8988T (cell line): ENCODE data around the gene TMEM51.

Experiments
- DNase-seq: peaks from one replicate; pipeline ENCODE4 v3.0.0; 2011

Gene TMEM51

DNA sequence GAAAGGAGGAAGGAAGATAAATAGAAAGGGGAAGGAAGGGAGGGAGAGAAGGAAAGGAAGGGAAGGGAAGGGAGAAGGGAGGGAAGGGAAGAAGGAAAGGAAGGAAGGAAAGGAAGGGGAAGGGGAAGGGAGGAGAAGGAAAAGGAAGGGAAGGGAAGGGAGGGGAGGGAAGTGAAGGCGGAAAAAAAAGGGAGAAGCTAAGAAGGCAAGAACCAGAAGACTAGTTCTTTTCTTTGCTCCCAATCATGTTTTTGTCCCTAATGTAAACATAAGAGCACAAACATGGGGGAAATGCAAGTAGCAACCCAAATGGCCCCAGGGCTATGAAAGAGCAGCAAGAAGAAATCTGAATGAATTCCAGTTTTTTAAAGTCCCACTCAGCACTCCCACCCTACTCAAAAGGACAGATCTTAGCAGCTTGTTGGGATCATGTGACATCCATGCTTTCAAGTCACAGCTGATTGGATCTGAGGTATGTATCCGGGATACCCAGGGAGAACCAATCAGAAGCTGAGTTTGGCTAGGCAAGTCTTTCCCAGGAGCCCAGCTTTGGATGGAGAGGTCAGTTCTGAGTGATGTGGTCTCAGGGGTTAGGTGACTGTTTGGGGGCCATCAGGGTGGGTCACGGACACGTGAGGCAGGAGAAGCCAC lies 69.2 kb downstream of the TMEM51 start:
- DNase-seq = no peak

DNA sequence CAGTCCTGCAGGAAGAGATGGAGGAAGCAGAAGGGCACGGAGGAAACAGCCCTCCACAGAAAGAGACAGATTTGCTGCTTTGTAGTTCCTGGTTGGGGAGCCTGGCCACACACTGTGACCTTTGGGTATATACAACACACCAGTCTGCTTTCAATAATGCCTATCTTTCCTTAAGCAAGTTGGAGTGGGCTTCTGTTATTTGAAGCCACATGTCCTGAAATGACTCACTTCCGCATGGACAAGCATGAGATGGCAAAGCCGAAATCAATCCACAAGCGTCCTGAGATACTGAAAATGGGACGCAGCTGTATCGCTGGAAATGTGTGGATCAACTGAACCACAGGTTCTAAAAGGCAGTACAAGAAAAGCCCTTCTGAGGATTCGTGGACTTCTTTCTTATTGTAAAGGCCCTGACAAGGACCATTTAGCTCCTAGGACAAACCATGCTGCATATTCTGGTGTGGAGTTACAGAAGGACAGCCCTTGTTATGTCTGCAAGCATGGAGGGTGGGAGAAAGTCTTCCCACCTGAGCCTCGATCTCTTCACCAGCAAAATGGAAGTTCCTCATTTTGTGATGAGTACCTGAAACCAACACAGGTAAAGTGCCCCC lies 70.8 kb downstream of the TMEM51 start:
- no peak for DNase-seq

DNA sequence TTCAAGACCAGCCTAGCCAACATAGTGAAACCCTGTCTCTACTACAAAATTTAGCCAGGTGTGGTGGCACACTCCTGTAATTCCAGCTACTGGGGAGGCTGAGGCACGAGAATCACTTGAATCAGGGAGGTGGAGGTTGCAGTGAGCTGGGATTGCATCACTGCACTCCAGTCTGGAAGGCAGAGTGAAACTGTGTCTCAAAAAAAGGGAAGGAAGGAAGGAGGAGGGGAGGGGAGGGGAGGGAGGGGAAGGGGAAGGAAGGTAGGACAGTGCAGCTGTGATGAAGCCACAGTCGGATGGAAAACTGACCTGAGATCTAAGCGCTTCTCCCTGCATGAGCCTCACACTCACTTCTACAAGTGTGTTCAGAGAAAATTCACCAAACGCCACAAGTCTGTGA lies 71.4 kb downstream of the TMEM51 start:
- DNase-seq = no peak

DNA sequence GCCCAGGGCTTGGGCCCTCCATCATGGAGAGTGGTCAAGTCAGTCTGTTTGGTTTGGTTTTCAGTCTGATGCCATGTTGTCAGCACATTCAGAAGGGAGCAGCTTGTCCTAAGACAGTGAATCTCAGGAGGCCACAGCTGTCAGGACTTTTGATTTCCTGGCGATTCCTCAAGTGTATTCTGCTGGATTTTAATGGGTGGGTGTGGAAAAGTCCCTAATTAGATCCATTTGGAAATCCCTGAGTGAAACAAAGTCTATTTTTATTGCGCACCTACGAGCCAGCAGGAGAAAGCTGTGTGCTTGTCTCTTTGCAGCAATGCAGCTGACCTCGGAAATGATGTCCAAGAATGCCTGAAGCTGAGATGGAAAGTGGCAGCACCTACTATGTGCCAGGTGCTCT lies 71.9 kb downstream of the TMEM51 start:
- DNase-seq = no peak

DNA sequence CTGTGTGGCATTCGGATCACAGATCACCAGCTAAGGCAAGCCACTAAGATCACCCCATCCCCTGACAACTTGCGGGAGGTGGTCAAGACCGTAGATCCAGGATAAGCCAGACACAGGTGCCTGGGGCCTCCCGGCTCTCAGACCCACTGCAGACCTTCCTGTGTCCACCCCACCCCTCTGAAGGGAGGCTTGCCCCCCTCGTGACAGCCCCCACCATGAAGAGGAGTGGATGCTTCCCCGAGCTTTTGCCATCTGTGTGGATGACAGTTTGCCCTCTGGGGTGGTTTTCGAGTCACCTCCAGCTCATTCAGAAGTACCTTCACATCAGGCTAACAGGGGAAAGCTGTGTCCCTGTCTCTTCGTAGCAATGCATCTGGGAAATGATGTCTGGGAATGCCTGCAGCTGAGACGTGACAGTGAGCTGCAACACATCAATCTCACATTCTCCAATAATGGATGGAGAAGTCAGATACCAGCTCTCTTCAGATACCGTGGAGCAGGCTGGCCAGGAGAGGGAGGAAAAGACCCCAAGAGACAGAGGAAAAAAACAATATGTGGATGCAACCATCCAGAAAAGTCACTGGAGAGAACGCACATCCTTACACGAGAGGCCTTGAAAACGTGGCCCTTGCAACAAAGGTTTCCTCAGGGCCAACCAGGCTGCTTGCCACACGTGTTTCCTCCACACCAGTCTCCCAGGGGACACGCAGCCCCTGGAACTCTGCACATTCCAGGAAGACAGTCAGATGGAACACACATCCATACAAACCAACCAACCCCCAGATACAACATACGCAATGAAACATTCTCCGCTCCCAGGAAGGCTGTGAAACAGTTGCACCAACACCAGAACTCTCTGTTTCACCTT lies 73.1 kb downstream of the TMEM51 start:
- DNase-seq = no peak

DNA sequence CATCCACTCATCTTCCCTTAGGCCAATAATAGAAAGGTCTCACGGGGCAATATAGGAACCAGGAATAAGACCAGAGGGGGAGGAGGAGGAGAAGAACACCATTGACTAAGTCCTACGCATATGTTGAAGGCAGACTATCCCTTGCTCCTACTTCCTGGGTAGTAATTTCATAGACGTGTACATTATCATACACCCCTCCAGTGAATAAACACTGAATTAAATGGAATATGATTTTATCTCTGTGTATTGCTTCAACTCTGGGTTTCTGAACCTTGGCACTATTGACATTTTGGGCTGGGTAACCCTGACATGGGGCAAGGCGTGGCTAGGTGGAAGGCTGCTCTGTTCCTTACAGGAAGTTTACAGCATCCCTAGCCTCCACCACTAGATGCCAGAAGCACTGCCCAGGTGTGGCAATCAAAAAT lies 76.2 kb downstream of the TMEM51 start:
- DNase-seq = no peak

DNA sequence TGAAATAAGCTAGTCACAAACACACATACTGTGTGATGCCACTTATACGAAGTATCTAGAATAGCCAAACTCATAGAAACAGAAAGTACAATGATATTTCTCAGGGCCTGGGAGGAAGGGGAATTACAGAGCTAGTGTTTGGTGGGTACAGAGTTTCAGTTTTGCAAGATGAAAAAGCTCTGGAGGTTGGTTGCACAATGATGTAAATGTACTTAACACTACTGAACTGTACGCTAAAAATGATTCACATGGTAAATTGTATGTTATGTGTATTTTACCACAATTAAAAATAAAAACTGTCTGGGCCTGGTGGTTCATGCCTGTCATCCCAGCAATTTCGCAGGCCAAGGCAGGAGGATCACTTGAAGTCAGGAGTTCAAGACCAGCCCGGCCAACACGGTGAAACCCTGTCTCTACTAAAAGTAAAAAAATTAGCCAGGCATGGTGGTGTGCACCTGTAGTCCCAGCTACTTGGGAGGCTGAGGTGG lies 78.2 kb downstream of the TMEM51 start:
- DNase-seq = no peak

DNA sequence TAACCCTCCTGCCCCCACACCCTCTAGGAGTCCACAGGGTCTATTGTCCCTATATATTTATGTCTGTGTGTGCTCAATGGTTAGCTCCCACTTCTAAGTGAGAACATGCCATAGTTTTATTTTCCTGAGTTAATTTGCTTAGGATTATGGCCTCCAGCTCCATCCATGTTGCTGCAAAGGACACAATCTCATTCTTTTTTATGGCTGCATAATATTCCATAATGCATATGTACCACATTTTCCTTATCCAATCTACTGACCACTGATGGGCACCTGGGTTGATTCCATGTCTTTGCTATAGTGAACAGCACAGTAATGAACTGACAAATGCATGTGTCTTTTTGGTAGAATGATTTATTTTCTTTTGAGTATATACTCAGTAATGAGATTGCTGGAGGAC lies 80.1 kb downstream of the TMEM51 start:
- no peak for DNase-seq

DNA sequence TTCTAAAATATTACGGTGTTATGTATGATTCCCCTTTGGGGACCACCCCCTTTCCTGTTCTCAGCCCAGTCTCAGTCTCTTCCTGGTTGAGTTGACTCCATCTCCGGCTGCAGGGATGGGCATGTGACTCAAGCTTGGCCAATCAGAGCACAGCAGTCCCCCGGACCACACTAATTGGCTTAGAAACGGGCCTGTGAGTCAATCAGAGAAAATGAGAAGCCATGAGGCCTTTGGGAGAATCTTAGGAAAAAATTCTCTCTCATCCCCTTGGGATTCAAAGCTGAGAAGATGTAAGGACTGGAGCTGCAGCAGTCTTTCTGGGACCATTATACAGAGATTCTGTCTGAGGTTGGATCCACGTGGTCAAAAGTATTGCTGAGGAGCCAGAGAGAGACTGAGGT lies 82.8 kb downstream of the TMEM51 start:
- DNase-seq = no peak

DNA sequence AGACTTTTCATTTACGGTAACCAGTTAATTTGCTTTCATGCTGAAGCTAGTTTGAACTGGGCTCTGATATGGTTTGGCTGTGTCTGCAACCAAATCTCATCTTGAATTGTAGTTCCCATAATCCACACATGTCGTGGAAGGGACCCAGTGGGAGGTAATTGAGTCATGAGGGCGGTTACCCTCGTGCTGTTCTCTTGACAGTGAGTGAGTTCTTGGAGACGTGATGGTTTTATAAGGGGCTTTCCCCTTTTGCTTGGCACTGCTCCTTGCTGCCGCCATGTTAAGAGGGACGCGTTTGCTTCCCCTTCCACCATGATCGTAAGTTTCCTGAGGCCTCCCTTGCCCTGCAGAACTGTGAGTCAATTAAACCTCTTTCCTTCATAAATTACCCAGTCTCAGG lies 83.2 kb downstream of the TMEM51 start:
- no peak for DNase-seq

DNA sequence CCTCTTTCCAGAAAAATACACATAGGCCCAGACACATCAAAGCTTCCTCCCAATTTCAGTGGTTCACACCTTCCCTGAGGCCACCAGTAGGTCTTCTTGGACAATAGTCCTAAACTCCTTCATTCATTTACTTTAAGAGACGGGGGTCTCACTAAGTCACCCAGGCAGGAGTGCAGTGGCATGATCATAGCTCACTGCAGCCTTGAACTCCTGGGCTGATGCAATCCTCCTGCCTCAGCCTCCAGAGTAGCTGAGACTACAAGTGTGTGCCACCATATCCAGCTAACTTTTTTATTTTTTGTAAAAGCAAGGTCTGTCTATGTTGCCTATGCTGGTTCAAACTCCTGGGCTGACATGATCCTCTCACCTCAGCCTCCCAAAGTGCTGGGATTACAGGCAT lies 85.2 kb downstream of the TMEM51 start:
- no peak for DNase-seq

DNA sequence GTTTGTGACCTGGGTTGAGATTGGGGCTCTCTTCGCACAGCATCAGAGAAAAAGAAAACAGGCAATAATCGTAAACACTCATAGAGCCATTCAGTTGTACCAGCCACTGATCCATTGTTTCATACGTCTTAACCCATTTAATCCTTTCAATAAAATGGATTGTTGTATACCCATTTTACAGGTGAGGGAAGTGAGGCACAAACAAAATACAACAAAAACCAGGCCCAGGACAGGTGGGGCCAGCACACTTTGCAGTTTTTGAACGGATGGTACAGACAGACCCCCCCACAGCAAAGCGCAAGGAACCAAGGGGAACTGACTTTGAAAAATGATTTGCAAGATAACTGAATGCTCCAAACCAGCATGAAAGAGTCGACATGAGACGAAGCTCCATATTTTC lies 89.2 kb downstream of the TMEM51 start:
- no peak for DNase-seq

DNA sequence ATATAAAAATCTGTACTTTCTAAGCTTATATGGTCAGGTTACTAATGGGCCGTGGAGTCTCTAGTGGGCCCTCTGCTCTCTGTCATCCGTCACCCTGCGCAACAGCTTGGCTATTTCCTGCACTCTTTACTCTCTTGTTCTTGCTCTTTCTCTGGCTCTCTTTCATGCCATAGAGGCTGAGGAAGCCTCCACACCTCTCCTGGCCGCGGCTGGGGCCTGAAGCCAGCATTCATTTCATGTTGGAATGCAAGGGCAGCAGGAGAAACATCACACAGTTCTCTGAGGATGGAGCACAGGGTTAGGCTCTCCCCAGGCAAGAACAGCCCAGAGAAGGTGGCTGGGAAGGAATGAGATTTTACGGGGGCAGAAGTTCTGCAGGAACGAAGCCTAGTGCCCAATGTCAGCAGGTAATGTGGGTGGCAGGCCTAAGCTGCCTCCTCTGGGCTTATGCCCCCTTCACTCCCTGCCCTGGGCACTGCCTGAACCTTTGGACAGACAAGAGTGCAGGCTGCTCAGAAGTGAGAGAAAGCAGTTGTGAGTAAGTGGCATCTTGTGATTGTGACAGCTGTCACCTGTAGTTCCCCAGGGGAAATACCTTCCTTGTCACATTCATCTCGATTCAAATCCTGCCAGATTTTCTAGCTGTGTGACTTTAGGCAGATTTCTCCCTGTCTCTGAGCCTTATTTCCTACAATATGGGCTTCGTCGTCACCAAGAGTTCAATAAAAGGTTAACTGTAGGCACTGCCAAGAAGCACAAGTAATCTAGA lies 89.9 kb downstream of the TMEM51 start:
- no peak for DNase-seq

DNA sequence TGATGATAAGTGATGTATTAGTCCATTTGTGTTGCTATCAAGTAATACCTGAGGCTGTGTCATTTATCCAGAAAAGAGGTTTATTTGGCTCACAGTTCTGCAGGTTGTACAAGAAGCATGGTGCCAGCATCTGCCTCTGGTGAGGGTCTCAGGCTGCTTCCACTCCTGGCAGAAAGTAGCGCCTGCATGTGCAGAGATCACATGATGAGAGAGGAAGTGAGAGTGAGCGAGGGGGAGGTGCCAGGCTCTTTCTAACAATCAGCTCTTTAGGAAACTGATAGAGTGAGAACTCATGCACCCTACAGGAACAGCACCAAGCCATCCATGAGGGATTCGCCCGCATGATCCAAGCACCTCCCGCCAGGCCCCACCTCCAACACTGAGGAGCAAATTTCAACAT lies 91.3 kb downstream of the TMEM51 start:
- DNase-seq = no peak

DNA sequence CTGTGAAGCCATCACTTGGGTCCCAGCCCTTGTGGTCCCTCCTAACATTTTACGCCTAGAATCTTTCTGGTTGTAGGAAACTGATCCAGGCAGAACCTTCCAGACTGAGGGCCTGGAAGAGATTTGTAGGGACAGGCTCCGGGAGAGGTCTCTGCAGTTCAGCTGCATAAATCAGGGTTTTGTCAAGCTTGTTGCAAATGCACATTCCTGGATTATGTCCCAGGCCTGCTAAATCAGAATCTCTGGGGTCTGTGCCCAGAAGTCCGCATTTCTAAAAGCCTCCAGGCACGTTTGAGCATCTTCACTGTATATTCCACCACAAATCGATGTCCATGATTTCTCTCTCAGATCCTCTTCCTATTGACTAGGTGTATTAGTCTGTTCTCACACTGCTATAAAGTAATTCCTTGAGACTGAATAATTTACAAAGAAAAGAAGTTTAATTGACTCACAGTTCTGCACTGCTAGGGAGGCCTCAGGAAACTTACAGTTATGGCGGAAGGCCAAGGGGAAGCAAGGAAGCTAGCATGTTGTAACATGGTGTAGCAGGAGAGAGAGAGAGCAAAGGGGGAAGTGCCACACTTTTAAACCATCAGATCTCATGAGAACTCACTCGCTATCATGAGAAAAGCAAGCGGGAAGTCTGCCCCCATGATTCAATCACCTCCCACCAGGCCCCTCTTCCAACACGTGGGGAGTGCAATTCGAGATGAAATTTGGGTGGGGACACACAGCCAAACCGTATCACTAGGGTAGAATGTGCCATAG lies 92.2 kb downstream of the TMEM51 start:
- DNase-seq = no peak

DNA sequence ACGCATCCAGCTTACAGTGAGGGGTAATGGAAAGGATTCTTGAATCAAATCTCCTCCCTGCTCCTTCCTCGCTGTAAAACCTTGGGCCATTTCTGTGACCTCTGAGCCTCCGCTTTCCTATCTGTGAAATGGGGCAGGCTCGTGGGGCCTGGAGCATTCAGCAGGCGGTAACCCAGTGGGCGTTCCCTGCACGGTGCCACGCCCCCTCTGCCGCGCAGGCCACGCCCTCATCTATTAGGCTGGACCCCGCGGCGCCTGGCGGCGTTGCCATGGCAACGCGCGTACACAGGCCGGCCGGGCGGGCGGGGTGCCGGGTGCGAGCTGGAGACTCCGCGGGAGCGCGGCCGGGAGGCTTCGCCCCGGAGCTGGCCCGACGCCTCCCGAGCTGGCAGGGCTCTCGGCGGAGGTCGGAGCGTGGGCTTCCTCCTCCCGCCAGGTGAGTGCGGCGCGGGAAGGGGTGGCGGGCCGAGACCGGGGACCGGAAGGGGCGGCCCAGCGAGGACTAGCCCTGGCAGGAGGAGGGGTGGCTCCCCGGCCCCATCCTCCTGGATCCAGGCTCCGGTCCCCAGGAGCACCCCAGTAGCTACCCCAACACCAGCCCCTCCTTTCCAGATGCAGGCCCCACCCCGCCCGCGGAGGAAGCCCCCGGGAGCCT lies 93.5 kb downstream of the TMEM51 start, which contains the start of gene FHAD1:
Gene FHAD1 (plus strand): TSS at position 264 of the 655 bp plus-strand sequence. CDS start 4,562 bp downstream, outside the sequence.
- peak; percentile 62 for DNase-seq

DNA sequence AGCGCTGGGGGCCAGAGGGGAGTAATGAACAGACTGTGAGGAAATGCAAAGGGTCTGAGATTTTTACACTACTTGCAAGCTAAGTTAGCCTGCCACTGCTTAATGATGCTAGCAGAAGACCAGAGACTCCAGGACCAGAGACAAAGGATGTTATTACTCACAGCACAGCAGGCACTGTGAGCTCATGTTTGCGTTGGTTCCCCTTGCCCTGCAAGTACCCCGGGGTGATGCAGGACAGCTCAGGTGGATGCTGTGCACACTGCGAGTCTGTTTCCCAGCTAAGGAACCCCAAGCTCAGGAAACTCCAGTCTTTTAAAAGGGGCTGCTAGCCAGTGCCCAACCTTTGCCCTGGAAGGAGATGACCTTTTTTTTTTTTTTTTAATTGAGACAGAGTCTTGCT lies 94.7 kb downstream of the TMEM51 start:
- no peak for DNase-seq

DNA sequence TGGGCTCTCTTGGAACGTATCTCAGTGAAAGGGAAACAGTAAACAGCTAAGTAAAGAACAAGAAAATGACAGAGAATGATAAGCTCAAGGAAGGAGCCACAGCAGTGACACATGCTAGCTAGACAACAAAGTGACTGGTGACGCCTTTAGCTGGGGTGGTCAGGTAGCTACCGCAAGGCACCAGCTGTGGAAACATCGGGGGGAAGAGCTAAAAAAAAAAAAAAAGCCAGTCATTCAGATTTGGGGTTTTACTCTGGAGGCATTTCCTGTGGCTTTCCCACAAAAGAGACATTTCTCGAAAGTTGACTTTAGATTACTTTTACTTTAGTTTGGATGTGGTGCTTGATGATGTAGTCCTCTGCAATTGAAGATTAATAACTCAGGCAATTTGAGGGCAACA lies 95.5 kb downstream of the TMEM51 start:
- no peak for DNase-seq

DNA sequence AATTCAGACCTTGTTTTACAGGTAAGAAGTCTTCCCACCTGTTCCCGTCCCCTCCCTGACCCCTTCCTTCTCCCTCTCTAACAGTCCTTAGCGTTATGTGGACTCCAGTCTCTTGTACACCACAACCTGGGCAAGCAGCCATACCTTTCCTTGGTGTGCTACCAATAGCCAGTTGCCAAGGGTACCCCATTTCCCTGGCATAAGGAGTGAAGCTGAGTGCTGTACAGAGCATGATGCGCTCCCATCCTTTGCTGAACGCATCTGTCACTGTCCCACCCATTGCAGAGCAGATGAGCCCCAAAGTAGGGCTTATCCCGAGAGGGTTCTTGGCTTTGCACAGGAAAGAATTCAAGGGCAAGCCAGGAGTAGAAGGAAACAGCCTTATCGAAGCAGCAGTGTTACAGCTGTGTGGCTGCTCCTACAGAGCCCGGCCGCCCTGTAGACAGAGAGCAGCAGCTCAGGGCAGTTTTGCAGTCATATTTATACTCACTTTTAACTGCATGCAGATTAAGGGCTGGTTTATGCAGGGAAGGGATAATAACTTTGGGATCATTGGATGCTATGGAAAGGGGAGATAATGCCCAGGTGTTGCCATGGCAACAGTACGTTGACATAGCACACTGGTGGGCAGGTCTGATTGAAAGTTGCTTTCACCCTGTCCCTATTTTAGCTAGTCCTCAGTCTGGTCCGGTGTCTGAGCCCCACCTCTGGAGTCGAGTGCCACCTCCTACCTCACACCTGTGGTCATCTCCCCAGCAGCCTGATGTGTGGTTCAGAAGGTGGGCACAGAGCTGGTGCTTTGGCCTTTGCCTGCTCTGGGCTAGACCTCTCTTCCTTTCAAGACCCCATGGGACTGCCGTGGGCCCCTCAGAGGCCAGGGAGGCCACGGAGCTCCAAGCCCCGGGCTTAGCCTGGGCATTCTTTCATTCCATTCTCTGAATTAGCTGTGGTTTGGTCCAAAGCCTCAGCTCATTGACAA lies 98.6 kb downstream of the TMEM51 start:
- DNase-seq = no peak

DNA sequence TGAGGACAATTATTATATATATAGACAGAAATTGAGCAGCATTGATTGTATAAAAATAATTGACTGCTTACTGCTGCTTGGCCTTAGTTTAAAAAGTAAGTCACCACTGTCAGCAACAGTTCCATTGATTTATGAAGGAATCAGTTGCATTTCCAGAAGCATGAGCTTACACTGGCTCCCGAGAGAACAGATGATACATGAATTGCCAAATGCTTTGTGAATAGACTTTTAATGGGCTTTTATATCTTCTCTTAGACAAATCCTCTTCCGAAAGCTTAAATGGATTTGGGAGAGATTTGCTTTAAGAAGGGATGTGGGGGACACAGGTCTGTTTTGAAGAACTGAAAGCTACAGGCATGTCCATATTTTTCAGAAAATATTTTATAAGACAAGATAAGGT lies 101.0 kb downstream of the TMEM51 start:
- no peak for DNase-seq
